DMS53 treated with DMSO at 0.1 percent for 48 hours (cell line): Measurements from ENCODE around the gene DHRS13.
A peak's percentile ranks its signal among the peaks of the same experiment; 100 is the strongest.

Experiments
- DNase-seq: peaks from one replicate; lab custom pipeline; 2025; ENCODE audit not compliant: unreplicated experiment; lab: John Stamatoyannopoulos, UW

The DHRS13 gene

DNA sequence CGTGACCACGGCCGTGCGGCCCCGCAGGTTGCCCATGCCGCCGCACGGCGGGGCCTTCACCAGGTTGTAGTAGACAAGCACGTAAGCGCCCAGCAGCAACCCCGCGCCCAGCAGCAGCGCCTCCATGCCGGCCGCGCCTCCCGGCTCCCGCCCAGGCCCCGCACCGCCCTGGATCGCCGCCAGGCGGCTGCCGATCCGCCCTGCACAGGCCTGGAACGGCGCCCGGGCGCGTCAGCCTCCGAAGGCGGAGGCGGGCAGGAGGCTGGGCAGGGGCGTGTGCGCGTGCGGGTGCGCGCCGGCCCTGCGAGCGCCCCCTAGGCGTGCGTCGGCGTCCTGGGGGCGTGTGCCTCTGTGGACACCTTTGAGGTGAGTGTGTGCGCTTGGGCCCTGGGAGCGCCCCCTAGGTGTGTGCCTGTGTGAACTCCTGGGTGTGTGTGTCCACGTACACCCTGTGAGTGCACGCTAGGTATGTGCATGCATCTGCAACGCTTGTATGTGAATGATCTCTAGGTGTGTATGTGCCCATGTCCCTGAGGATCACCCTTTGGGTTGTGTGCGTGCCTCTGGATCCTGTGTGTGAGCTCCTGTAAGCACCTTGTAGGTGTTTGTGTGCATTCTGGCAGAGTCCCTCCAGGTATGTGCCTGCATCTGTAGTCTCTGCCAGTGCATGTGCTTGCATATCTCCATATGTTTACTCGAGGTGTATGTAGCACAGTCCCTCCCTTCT is at the start of gene DHRS13:
DHRS13 (minus strand) TSS at position 261 of the 727 bp plus-strand sequence; CDS start at position 126, 135 bp downstream.
- peak; percentile 81 for DNase-seq

GRCh38 chr17:28951991-28952975 is 49.4 kb upstream of the DHRS13 start:
- DNase-seq: peak; percentile 95

DNA sequence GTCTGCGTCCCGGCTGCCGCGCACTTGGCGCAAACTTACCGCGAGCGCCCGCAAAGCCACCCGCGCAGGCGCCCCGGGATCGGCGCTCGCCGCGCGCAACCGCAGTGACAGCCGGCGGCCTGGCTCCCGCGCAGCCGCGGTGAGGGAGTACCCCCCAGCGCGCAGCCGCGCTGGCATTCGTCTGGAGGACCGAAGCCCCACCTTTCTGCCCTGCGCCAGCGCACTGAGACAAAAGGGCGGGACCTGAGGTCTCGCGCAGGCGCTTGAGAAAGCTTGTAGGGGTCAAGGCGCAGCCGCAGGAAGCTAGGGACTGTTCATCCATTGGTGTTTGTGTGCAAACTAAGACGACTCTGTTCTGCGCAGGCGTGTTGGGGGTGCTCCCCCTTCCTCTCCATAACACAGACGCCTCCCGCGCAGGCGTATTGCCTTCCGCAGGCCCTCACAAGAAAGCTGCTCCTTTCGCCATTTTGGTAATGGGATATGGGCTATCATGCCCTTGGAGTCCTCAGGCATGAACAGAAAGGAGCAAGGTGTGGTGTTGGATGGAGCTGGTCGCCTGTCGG is 48.6 kb upstream of the DHRS13 start, which contains the start of gene PHF12:
PHF12 (minus strand) TSS at position 91 of the 563 bp plus-strand sequence. CDS start 558 bp downstream, outside the sequence.
- DNase-seq: peak; percentile 97

DNA sequence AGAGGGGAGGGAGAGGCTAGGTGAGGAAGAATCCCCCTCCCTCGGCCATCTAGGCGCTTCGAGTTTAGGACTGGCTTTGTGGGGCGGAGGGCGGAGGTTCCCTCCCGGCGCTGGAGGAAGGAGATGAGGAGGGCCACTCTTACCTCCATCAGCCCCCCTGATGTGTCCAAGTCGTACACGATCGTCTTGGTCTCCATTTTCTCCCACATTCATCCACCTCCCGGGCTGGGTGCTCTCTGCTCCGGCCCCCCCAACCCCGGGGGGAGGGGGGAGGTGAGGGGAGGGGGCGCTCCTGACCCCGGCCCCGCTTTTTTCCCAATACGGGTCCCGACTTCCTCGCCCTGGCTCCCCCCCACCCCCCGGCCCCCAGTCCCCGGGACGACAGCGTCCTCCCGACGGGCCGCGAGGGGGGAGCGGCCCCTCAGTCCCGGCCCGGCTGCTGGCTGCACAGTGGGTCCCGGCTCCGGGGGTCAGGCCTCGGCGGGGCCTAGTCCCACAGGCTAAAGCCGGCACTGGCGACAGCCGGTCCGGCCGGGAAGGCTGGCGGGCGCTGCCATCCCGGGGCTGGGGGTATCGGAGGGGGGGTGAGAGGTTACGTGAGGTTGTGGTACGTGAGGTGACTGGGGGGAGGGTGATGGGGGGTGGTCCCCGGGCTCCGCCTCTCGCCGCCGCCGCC is 48.0 kb upstream of the DHRS13 start:
- no peak for DNase-seq

GRCh38 chr17:28950017-28950751 is 47.3 kb upstream of the DHRS13 start:
- DNase-seq: no peak

DNA sequence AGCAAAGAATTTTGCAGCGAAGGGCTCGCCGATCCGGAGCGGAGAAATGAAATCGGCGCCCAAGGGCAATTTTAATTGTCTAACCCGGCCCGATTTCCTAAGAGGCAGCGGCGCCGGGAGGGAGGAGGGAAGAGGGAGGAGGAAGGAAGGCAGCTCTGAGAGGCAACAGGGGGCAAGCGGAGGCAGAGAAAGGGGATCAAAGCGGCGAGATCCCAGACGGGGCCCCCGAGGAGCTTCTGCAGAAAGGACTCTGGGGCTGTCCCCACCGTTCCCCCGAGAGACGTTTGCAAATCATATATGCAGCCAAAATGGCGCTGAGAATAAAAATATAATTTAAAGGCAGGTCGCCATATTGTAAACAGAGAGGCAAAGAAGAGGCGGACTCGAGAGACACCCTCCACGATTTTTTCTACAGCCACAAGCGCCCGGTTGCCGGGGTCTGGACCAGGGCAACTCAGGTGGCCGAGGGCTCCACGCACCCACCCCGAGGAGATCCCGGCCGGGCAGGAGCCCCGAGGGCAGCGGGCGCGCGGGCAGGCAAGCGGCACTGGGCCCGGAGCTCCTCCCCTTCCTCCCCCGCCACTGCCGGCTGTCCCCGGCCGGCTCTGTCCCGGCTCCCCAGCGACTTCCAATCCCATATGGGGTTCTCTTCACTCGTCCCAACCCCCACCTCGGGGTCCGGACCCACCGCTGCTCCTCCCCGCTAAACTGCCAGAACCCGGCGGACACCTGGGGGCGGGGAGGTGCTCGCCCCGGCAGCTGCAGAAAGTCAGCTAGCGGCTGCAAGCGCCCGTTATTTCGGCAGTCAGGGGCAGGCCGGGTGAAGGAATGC is 46.5 kb upstream of the DHRS13 start:
- DNase-seq: peak; percentile 8

DNA sequence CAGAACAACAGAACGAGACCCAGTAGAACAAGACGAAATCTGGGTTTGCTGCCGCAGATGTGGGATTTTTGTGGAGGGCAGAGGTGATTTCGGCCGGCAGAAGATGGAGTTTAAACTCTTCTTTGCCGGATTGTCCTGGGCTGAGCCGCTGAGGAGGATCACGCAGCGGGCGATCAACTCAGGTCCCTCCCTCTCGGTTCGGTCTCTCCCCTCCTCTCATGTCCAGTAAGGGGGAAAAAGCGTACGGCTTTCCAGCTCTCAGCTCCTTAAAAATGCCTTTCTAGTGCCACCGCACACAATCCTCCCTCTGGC is 46.0 kb upstream of the DHRS13 start:
- DNase-seq: no peak

GRCh38 chr17:28948342-28948741 is 45.5 kb upstream of the DHRS13 start:
- no peak for DNase-seq

- no peak for DNase-seq
These were observed 44.8 kb upstream of the DHRS13 start for GRCh38 chr17:28947639-28948038.

- DNase-seq: no peak
These were observed 43.4 kb upstream of the DHRS13 start for GRCh38 chr17:28946239-28946638.

- no peak for DNase-seq
These were observed 42.2 kb upstream of the DHRS13 start for GRCh38 chr17:28944862-28945741.

DNA sequence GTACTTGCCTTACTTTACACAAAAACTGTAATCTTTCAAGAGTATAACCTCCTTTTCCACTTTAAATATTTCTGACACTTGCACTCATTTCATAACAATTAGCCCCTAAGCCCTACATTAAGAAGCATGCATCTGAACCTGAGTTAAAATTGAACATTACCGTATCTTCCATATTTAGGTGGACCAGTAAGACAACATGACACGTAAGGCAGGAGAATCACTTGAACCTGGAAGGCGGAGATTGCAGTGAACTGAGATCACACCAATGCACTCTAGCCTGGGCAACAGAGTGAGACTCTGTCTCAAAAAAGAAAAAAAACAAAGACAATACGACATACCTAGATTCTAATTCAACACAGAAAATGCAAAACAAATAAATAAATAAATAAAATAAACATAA is 41.5 kb upstream of the DHRS13 start:
- DNase-seq: no peak

DNA sequence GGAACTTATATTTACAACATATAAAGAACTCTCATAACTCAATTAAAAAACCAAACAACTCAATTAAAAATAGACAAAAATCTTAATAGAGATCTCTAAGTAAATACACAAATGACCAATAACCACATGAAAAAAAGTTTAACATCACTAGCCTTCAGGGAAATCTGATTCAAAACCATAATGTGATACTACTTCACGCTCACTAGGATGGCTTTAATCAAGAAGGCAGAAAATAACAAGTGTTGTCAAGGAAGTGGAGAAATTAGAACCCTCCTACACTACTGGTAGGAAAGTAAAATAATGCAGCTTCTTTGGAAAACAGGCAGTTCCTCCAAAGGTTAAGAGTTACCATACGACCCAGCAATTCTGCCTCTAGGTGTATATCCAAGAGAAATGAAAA is 40.0 kb upstream of the DHRS13 start:
- no peak for DNase-seq

DNA sequence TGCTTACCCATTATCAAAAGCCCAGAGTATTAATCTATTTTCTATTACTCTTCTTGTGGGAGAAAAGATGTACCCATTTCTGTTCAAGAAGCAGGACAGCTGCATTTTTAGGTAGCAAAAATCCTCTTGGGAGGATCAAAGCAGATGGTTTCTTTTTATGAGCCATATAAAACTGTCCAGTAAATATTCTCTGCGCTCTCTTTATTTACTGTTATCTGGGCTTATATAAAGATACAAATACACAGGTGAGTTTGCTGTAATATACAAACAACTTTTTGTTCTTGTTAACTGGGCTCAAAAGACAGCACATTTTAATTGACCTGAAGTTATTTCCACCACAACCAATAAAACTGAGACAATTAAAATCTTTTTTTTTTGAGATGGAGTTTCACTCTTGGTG is 38.4 kb upstream of the DHRS13 start:
- DNase-seq: no peak

DNA sequence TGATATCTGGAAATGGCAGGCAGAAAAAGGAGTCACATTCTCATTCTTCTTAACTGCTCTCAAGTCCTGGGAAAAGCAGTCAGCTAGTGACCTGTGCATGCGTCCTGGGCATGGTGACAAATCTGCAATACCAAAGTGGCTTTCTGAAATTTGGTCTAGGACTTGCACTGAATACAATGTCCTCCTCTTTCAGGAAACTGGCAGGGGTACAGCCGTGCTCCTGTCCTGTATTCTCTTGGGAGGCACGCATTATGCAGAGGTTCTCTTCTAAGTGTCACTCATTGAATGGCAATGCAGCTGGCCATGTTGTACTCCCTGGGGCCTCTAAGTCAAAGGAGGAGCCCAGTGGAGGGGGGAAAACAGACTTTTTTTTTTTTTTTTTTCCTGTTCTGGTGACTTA is 37.8 kb upstream of the DHRS13 start:
- no peak for DNase-seq

DNA sequence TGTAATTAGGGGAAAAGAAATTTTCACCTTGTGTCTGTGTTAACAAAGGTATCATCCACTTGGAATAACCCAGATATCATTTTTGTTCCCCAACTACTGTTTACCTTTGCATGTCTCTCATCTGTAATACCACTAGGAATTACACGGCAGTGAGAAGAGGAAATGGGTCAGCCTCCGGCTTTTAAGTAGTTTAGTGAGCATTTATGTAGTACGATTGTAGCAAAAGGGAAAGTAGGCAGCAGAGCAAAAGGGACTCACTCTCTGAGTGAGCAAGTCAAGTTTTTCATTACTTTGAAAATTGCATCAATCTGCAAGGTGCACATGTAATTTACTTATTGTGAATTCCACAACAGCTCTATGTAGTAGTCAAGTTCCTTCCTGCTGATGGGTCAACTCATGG is 37.3 kb upstream of the DHRS13 start:
- DNase-seq: no peak

DNA sequence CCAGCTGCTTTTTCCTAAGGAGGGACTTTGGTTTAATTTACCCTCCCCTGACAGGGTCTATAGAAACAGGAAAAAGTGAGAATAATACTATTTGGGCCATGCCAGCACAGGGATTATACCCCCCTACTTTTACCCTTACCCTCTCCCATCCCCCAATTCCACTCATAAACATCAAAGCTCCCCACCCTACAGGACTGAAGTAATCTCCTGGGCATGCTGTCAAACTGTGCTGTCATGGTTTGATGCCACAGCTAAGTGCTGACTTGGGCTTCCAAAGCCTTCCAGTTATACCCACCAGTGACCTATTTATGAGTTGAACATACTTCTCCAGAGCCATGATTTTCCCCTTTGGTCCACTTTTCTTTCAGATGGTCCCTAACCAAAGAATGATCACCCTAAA is 35.7 kb upstream of the DHRS13 start:
- no peak for DNase-seq

- DNase-seq: no peak
These were observed 34.3 kb upstream of the DHRS13 start for GRCh38 chr17:28937044-28937729.
